ENCODE data around the gene OR6C3.
"Not testable (repeated sequence)": the region's sequence is repeated elsewhere in the genome, so short reads cannot be mapped to it uniquely, and the experiment has no call there.

OR6C3 gene

DNA sequence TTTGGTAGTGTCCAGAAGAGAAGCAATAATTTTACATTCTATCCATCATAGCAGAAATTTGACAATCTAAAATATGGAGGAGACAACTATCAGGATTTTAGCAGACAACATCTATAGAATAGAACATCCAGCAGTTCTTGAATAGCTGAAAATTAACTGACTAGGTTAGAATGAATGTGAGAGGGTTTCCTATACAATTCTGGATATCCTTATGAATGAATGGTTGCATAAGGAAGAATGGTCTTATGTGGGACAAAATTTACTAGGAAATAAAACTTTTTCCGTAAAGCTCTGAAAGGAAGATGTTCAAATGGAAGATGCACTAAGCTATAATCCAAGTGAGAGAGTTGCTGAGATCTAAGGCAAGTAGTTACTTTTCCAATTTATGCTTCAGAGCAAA is at the start of gene OR6C3:
Gene OR6C3, plus strand, starts transcription at position 301 of the 400 bp plus-strand sequence. CDS start 955 bp downstream, outside the sequence.
- DNase-seq = no peak

DNA sequence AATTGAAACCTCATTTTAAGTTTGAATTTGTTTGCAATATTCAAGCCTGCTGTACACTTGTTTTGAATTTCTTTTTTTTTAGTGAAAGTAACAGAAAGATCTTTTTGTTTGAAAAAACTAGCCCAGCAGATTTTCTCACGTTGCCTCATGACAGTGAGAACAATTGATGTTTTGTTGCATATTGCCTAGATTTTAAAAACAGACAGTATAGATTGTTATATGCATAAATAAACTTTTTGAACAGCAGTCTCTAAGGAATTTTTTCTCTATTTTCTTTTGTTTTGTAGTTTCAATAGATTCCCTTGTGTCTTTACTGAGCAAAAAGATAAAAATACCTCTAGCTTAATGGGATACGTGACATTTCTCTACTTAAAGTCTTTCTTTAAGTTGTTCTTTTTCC is 49.6 kb upstream of the OR6C3 start:
- DNase-seq = no peak

DNA sequence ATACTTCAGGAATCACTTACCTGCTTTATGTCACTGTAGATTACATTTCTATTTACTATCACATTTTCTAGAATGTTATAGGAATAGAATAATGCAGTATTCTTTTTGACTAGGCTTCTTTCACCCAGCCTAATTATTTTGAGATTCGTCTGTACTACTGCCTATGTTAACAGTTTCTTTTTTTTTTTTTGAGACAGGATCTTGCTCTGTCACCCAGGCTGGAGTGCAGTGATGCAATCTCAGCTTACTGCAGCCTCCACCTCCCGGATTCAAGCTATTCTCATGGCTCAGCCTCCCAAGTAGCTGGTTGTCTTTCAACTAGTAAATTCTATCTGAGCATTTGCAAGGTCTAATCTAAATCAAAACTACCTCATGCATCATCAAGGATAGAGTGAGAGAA is 40.5 kb upstream of the OR6C3 start:
- DNase-seq = no peak

DNA sequence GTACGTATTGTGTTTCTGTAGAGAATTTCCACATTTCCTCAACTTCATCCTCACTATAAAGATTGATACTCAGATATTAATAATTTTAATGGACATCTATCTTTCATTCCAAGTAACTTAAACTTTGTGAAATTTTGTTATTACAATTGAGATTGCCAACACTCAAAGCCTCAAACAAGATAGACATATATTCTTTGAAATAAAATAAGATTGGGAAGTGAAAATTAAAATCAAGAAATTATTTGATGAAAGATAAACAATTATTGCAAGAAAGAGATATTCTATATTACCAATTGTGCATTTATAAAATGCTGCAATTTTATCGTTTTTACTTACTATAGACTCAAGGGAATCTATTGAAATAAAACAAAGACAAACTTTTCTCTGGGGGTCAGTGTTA is 34.1 kb upstream of the OR6C3 start, which contains the start of gene OR6C6:
Gene OR6C6, minus strand, starts transcription at position 101 of the 400 bp plus-strand sequence. CDS start 1,337 bp downstream, outside the sequence.
- DNase-seq = no peak

DNA sequence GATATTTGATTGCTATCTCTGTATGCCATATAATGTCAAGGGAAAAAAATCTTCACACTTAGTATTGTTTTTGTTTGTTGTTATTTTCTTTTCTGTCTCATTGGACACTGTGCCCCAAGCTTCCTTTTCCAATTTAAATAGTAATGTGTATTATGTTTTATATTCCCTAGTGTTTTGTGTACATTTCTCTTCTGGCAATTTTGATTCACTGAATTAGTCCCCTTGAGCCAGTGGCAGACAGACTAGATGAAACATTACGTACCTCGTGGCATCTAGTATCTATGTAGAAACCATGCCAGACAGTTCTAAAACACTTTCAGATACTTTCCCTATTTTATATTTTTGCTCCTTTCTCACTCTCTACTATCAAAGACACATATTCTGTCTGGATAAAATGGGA is 16.5 kb upstream of the OR6C3 start, which contains the start of gene OR6C1:
Gene OR6C1, plus strand, starts transcription at position 301 of the 400 bp plus-strand sequence. CDS start 6,257 bp downstream, outside the sequence.
- no peak for DNase-seq

DNA sequence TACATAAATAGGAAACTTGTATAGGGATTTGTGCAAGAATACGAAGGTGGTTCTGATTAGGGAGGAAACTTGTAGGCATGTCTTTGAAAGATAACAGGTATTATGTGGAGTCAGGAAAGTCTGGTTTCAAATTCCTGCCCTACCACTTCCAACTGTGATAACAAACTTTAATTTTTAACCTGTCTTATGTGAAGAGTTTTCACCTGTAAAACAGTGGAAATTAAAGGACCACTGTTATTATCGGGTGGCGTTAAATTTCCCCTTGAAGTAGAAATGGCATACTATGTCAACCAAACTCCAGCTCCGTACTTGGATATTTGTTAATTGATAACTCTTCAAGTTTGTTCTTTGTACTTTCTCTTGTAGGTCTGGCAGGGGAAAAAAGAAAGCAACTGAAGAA is 10.3 kb upstream of the OR6C3 start:
- no peak for DNase-seq

DNA sequence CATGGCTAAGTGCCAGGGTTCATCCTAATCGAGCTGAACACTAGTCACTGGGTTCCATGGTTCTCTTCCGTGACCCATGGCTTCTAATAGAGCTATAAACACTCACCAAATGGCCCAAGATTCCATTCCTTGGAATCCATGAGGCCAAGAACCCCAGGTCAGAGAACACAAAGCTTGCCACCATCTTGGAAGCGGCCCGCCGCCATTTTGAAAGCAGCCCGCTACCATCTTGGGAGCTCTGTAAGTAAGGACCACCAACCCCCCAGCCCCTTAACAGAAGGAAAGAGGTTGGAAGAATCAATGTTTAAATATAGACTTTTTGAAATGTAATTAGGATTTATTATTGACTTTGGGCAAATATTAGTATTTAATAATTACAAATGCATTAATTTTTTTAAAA is 4.7 kb upstream of the OR6C3 start:
- not testable (repeated sequence) for DNase-seq

DNA sequence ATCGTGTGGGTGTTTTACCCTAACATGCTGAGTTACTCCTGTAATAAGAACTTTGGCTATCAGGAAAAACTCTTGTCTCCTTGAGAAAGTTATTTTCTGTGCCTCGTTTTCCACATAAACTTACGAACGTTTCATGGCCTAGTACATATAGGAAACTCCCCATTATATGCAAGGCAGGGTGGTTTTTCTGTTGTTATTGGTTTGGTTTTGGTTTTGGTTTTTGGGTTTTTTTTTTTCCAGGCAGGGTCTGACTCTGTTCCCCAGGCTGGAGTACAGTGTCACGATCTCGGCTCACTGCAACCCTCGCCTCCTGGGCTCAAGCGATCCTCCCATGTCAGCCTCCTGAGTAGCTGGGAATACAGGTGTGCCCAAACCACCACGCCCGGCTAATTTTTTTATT is 5.5 kb downstream of the OR6C3 start:
- DNase-seq = no peak

DNA sequence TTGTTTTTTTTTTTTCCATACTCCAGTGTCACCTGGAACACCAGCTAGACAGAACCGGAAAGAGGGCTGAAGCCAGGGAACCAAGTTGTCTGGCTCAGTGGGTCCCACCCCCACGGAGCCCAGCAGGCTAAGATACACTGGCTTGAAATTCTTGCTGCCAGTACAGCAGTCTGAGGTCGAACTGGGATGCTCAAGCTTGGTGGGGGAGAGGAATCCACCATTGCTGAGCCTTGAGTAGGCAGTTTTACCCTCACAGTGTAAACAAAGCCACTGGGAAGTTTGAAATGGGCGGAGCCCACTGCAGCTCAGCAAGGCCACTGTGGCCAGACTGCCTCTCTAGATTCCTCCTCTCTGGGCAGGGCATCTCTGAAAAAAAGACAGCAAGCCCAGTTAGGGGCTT is 24.8 kb downstream of the OR6C3 start:
- DNase-seq = not testable (repeated sequence)

DNA sequence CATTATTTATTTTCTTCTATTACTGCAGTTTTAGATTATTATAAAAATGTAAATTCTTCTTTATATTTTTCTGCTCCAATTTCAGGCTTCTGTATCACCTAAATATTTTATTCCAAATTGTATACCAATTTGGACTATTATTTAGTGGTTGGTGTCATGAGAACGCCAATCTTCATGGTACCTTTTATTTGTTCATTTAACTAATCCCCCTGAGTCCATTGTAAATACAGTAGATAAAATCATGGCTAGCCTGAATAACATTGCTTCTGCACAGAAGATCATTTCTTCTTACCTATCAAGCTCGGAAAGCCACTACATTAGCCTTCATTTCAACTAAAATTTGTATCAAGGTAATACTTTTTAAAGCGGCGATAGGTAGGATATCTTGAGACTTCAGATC is 32.1 kb downstream of the OR6C3 start, which contains the start of gene OR6C75:
Gene OR6C75, plus strand, starts transcription at position 301 of the 400 bp plus-strand sequence. CDS start 2,136 bp downstream, outside the sequence.
- no peak for DNase-seq

DNA sequence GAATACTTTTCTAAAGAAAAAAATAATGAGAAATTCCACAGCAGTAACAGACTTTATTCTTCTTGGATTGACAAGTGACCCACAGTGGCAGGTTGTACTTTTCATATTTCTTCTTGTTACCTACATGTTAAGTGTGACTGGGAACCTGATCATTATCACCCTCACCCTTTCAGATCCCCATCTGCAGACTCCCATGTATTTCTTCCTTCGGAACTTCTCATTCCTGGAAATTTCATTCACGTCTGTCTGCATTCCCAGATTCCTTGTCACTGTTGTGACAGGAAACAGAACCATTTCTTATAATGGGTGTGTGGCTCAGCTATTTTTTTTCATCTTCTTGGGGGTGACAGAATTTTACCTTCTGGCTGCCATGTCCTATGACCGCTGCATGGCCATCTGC is 34.5 kb downstream of the OR6C3 start:
- DNase-seq = no peak

DNA sequence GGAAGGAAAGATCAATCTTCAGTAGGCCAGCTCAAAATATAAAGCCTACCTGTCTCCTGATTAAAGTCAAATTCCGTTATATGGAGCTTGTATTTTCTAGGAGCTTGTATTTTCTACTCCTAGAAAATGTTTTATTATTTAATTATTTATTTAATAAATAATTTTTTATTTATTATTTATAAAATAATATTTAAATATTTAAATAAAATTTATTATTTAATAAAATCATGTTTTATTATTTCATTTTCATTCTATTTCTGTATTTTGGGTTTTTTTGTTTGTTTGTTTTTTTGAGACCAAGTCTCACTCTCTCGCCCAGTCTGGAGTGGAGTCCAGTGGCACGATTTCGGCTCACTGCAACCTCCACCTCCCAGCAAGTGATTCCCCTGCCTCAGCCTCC is 42.0 kb downstream of the OR6C3 start:
- DNase-seq = no peak
